Panc1 (cell line): ENCODE results near the gene SPATA21.

ENCODE experiments used
- CTCF ChIP-seq: fragments of 450-650 bp; IDR thresholded peaks from 2 replicates; pipeline ENCODE4 v1.5.1; 2017; ENCODE audit warnings: mild to moderate bottlenecking
- POLR2AphosphoS5 ChIP-seq: IDR thresholded peaks from 2 replicates; pipeline ENCODE4 v1.6.1; 2012; ENCODE audit warnings: mild to moderate bottlenecking, low read depth, low read length, moderate library complexity
- REST ChIP-seq, 2 experiments: IDR thresholded peaks; 2 replicates each; pipeline ENCODE4 v1.6.1; 2011 to 2012; ENCODE audit warnings: low read depth in 2 of 2, control low read depth in 1 of 2, low read length in 1 of 2, mild to moderate bottlenecking in 1 of 2, moderate library complexity in 1 of 2; ENCODE audit not compliant: insufficient read depth in 1 of 2
- SIN3A ChIP-seq: IDR thresholded peaks from 2 replicates; pipeline ENCODE4 v1.6.1; 2012; ENCODE audit warnings: low read depth, mild to moderate bottlenecking, low read length, moderate library complexity, borderline replicate concordance; ENCODE audit not compliant: insufficient read depth
- TCF7L2 ChIP-seq: IDR thresholded peaks from 2 replicates; pipeline ENCODE4 v1.6.1; 2011; ENCODE audit warnings: mild to moderate bottlenecking, low read depth, low read length, inconsistent platforms

GRCh38 chr1:16474166-16474800 is 37.1 kb upstream of the SPATA21 start:
- TF ChIP-seq CTCF (no peak), SIN3A (no peak), REST (IDR thresholded peaks at IDR 0.05; ENCODE audit: insufficient read depth in 1 of 2, low read depth in 2 of 2, low read length in 1 of 2) (no peak), POLR2AphosphoS5 (no peak), TCF7L2 (no peak)
